GM12878 (cell line): ENCODE results near the gene CD9. TPM values are rescaled to one million over a fixed set of nuclear protein-coding genes. Genes with fewer than 3 reads are reported as not detected.

Experiments used
- ATAC-seq: fragments of 200-7000 bp; cut with Tn5 transposase; 3 replicates; pipeline ENCODE4 v1.9.1; 2020; ENCODE audit warnings: mild to moderate bottlenecking, moderate library complexity
- BruUV-seq: library from RNA; stranded (reverse); fragments of 400-500 nt; replicated peaks from 2 replicates; lab custom pipeline; 2021; lab: Mats Ljungman, UMichigan
- CTCF ChIA-PET: fragments of 300-600 bp; sonication (Branson Sonifier 250); formaldehyde crosslinking; extraction: SDS; loops from one replicate; lab custom pipeline; 2021; ENCODE audit warnings: inconsistent platforms; lab: Yijun Ruan, JAX
- POLR2A ChIA-PET: fragments of 350-600 bp; formaldehyde crosslinking; extraction: SDS; loops from one replicate; lab custom pipeline; 2021; ENCODE audit warnings: inconsistent platforms; lab: Charles Lee
- RAD21 ChIA-PET: fragments of 300-600 bp; sonication (Branson Sonifier 250); formaldehyde crosslinking; loops from one replicate; lab custom pipeline; 2023; ENCODE audit warnings: antibody characterized with exemption; ENCODE audit not compliant: unreplicated experiment; lab: Charles Lee
- SMC1A ChIA-PET: fragments of 300-600 bp; sonication (Branson Sonifier 250); formaldehyde crosslinking; loops from one replicate; lab custom pipeline; 2023; ENCODE audit not compliant: unreplicated experiment, uncharacterized antibody; lab: Charles Lee
- DNase-seq: peaks from one replicate; pipeline ENCODE4 v3.0.0-alpha.2; 2011; ENCODE audit warnings: low read depth, low spot score
- FAIRE-seq: peaks from 3 replicates; lab custom pipeline; 2011; peaks lifted over from hg19 to GRCh38; lab: Jason Lieb, UNC
- H2AFZ ChIP-seq: 2 replicates; pipeline ENCODE4 v1.6.0; 2011; ENCODE audit warnings: low read depth, low read length, control low read depth; ENCODE audit not compliant: control insufficient read depth
- H3K27ac ChIP-seq: 2 replicates; pipeline ENCODE4 v1.5.1; 2011; ENCODE audit warnings: control low read depth; ENCODE audit not compliant: control insufficient read depth, insufficient read depth
- H3K27me3 ChIP-seq, 2 experiments: replicated peaks in 1 of 2; 2 replicates each; pipeline versions ENCODE4 v1.6.0 to v1.6.1; 2011; ENCODE audit warnings: low read length in 1 of 2; ENCODE audit not compliant: control insufficient read depth in 2 of 2, insufficient read depth in 2 of 2
- H3K36me3 ChIP-seq, 2 experiments: 2 replicates each; pipeline ENCODE4 v1.5.1; 2011; ENCODE audit warnings: low read length in 1 of 2; ENCODE audit not compliant: control insufficient read depth in 2 of 2, insufficient read depth in 2 of 2
- H3K4me1 ChIP-seq: 2 replicates; pipeline ENCODE4 v1.6.1; 2011; ENCODE audit warnings: mild to moderate bottlenecking, low read length, moderate library complexity, mixed read lengths; ENCODE audit not compliant: control insufficient read depth, insufficient read depth
- H3K4me2 ChIP-seq: 2 replicates; pipeline ENCODE4 v1.6.0; 2011; ENCODE audit warnings: control low read depth; ENCODE audit not compliant: control insufficient read depth, insufficient read depth
- H3K4me3 ChIP-seq: fragments of 200-600 bp; sonication (generic); 2 replicates; pipeline ENCODE4 v1.5.1; 2016
- H3K79me2 ChIP-seq: 2 replicates; pipeline ENCODE4 v1.6.0; 2011; ENCODE audit warnings: low read length; ENCODE audit not compliant: control insufficient read depth, insufficient read depth
- H3K9ac ChIP-seq: 2 replicates; pipeline ENCODE4 v1.8.0; 2011; ENCODE audit warnings: low read length, control low read depth, mixed read lengths; ENCODE audit not compliant: control insufficient read depth, insufficient read depth
- H3K9me3 ChIP-seq: replicated peaks from 3 replicates; pipeline ENCODE4 v1.5.1; 2011; ENCODE audit warnings: mild to moderate bottlenecking, low read length; ENCODE audit not compliant: control insufficient read depth, insufficient read depth
- H4K20me1 ChIP-seq: 2 replicates; pipeline ENCODE4 v1.6.0; 2011; ENCODE audit not compliant: control insufficient read depth, insufficient read depth
- BCL11A ChIP-seq: IDR thresholded peaks from 2 replicates; pipeline ENCODE4 v1.6.1; 2011; ENCODE audit warnings: low read depth, low read length
- CEBPB ChIP-seq, 2 experiments: fragments of 150-350 bp in 1 of 2; IDR thresholded peaks; 2 replicates each; pipeline ENCODE4 v1.6.1; 2012 to 2014; ENCODE audit warnings: low read depth in 2 of 2, low read length in 2 of 2, borderline replicate concordance in 1 of 2, inconsistent platforms in 1 of 2
- HCFC1 ChIP-seq: fragments of 150-350 bp; IDR thresholded peaks from 2 replicates; pipeline ENCODE4 v1.6.1; 2014; ENCODE audit warnings: low read length
- NR2C2 ChIP-seq: IDR thresholded peaks from 2 replicates; pipeline ENCODE4 v1.6.1; 2011; ENCODE audit warnings: borderline replicate concordance, low read depth; ENCODE audit not compliant: control insufficient read depth, insufficient read length
- WGBS: methylation state at CpG from one replicate; pipeline ENCODE4 v1.1.6; 2016; ENCODE audit warnings: low lambda C conversion rate; ENCODE audit not compliant: insufficient replicate concordance, insufficient coverage; ENCODE audit errors: missing lambda C conversion rate; 5-methylcytosine and 5-hydroxymethylcytosine counted together
- in situ Hi-C: fragments of 300-500 bp; cut with MboI; formaldehyde crosslinking; loops from 9 replicates; pipeline ENCODE4 v1.14.3; 2018; ENCODE audit warnings: mixed read lengths
- intact Hi-C: fragments of 100-400 bp; cut with micrococcal nuclease; formaldehyde crosslinking; loops from one replicate; pipeline ENCODE4 v1.14.2; 2022; ENCODE audit not compliant: unreplicated experiment
- polyA plus RNA-seq, 11 experiments: library from polyadenylated mRNA; depleted of rRNA in 4 of 11; unstranded in 6 of 11; stranded (reverse) in 5 of 11; fragments of >200 nt; fragmentation: Nextera tagmentation in 4 of 11; fragmentation: Illumina TruSeq in 1 of 11; extraction: Ambion mirVana in 4 of 11; extraction: Trizol in 1 of 11; gene quantifications; 1 replicate in 1 of 11; 2 replicates in 10 of 11; pipeline versions ENCODE4 v1.2.1 to v1.2.3, GENCODE V29; 2011 to 2016; ENCODE audit warnings: inconsistent platforms in 2 of 11, missing spikeins in 2 of 11, low read depth in 1 of 11
- total RNA-seq, 4 experiments: library from RNA; depleted of rRNA in 3 of 4; stranded (reverse); fragments of >200 nt in 3 of 4; fragmentation: Illumina TruSeq in 1 of 4; extraction: Trizol in 1 of 4; gene quantifications; 2 replicates each; pipeline versions ENCODE4 v1.2.1 to v1.2.3, GENCODE V29; 2013 to 2021
- TF ChIP-seq, protein P1 (sequence below): IDR thresholded peaks from 2 replicates; pipeline ENCODE4 v1.6.1; 2011; ENCODE audit warnings: borderline replicate concordance, low read depth, mild to moderate bottlenecking, moderate library complexity, low read length; ENCODE audit not compliant: insufficient read depth, poor library complexity, severe bottlenecking
- TF ChIP-seq, protein P2 (sequence below): fragments of 450-650 bp; IDR thresholded peaks from 2 replicates; pipeline ENCODE4 v1.6.1; 2016; ENCODE audit warnings: mild to moderate bottlenecking, moderate library complexity, borderline replicate concordance
- TF ChIP-seq, protein P3 (sequence below): fragments of 450-650 bp; IDR thresholded peaks from 2 replicates; pipeline ENCODE4 v1.6.1; 2017; ENCODE audit warnings: low read depth, mild to moderate bottlenecking, moderate library complexity
- TF ChIP-seq, protein P4 (sequence below): IDR thresholded peaks from 2 replicates; pipeline ENCODE4 v1.6.1; 2012; ENCODE audit warnings: mild to moderate bottlenecking, low read depth, low read length

The CD9 gene
- total and polyA plus RNA-seq, 10 of the 15 experiments (the other 5 are each of a cell fraction or from before 2014, with no cell fraction given) = 4.8 to 29.9 (median 9.7) TPM

DNA sequence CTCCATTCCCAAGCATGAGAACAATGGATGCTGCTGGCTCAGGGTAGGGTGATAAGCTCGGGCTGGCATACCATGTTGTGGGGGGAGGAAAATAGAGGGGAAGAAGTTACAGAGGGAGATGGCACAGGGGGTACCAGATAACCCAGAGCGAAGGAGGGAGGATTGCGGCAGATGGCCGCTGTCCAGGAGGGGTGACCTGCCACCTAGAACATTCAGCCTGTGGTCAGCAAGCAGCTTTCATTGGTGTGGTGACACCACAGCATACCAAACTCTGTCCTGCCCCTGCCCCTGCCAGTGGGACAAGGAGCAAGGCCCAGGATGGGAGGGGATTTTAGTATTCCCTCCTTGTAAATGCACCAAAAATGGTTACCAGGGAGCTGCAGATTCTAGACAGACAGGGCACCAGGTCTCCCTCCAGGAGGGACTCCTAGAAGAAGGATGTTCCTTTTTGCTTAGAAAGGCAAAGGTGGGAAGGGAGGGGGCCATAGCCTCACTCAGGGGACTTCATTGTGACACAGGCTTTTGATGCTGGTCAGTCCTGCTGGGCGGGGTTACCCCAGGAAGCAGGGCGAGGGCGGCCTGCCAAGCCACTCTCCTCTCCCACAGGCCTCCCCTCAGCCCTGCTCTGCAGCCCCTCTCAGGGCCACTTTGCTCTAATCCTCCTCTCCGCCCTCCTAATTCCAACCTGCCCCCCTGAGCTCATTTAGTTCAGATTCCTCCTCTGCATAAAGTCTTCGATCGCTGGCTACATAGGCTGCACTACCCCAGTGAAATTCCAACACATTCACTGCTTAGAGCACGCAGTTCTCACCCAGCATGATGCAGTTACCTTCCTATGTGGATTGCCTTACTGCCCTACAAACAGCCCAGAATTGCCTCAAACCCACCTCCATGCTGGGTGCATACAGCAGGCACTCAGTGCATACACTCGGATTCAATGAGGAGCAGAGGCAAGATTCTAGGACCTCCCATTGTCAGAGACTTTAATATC is 74.3 kb downstream of the CD9 start:
- no peak overlapping the region for H3K9ac ChIP-seq
- POLR2A ChIA-PET = interaction anchor here (0.9 to 5.5 kb wide), 3 partner anchors 21 to 259 kb away, joined by 3 to 43 read pairs (median 4); partner anchors contain the start of gene CD9
- DNase-seq (no peak), FAIRE-seq (no peak), ATAC-seq (no peak)
- SMC1A ChIA-PET = interaction anchor here (0.8 to 5.5 kb wide), 6 partner anchors 8 to 79 kb away, joined by 3 to 47 read pairs (median 4); partner anchors contain the start of gene CD9
- peaks cover 21% of the 10 kb centered on the region for H3K4me1 ChIP-seq
- RAD21 ChIA-PET = interaction anchor here (9.8 kb wide), 1 partner anchor 74 kb away, joined by 304 read pairs; the partner anchor contains the start of gene CD9
- no peak overlapping the region for H3K27ac ChIP-seq
- in situ Hi-C loops (loop anchor here (5.0 kb wide), 1 partner anchor 82 kb away; no protein-coding TSS in a partner anchor), intact Hi-C loops (no loop called here)
- no peaks in the 10 kb centered on the region for H3K36me3 ChIP-seq
- BruUV-seq = no TSS peak
- CTCF ChIA-PET = interaction anchor here (0.6 to 10.1 kb wide), 5 partner anchors 10 to 1499 kb away, joined by 3 to 401 read pairs (median 3); partner anchors contain the start of gene CD9
- H2AFZ ChIP-seq = no peak overlapping the region
- H3K4me3 ChIP-seq = no peak overlapping the region
- 59% methylated on average over 12 of the region's 12 CpGs for WGBS
- no peaks in the 10 kb centered on the region for H3K9me3 ChIP-seq
- H3K4me2 ChIP-seq = no peak overlapping the region
- no peaks in the 10 kb centered on the region for H3K79me2 ChIP-seq
- no peaks in the 10 kb centered on the region for H4K20me1 ChIP-seq
- no peaks in the 10 kb centered on the region for H3K27me3 ChIP-seq
- TF ChIP-seq HCFC1 (no peak), CEBPB (IDR thresholded peaks at IDR 0.05; ENCODE audit: borderline replicate concordance in 1 of 2, low read depth in 2 of 2, low read length in 2 of 2) (no peak), NR2C2 (no peak), BCL11A (no peak)
- TF ChIP-seq, protein P1, sequence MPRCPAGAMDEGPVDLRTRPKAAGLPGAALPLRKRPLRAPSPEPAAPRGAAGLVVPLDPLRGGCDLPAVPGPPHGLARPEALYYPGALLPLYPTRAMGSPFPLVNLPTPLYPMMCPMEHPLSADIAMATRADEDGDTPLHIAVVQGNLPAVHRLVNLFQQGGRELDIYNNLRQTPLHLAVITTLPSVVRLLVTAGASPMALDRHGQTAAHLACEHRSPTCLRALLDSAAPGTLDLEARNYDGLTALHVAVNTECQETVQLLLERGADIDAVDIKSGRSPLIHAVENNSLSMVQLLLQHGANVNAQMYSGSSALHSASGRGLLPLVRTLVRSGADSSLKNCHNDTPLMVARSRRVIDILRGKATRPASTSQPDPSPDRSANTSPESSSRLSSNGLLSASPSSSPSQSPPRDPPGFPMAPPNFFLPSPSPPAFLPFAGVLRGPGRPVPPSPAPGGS = no peak
- TF ChIP-seq, protein P2, sequence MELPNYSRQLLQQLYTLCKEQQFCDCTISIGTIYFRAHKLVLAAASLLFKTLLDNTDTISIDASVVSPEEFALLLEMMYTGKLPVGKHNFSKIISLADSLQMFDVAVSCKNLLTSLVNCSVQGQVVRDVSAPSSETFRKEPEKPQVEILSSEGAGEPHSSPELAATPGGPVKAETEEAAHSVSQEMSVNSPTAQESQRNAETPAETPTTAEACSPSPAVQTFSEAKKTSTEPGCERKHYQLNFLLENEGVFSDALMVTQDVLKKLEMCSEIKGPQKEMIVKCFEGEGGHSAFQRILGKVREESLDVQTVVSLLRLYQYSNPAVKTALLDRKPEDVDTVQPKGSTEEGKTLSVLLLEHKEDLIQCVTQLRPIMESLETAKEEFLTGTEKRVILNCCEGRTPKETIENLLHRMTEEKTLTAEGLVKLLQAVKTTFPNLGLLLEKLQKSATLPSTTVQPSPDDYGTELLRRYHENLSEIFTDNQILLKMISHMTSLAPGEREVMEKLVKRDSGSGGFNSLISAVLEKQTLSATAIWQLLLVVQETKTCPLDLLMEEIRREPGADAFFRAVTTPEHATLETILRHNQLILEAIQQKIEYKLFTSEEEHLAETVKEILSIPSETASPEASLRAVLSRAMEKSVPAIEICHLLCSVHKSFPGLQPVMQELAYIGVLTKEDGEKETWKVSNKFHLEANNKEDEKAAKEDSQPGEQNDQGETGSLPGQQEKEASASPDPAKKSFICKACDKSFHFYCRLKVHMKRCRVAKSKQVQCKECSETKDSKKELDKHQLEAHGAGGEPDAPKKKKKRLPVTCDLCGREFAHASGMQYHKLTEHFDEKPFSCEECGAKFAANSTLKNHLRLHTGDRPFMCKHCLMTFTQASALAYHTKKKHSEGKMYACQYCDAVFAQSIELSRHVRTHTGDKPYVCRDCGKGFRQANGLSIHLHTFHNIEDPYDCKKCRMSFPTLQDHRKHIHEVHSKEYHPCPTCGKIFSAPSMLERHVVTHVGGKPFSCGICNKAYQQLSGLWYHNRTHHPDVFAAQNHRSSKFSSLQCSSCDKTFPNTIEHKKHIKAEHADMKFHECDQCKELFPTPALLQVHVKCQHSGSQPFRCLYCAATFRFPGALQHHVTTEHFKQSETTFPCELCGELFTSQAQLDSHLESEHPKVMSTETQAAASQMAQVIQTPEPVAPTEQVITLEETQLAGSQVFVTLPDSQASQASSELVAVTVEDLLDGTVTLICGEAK = no peak
- TF ChIP-seq, protein P3, sequence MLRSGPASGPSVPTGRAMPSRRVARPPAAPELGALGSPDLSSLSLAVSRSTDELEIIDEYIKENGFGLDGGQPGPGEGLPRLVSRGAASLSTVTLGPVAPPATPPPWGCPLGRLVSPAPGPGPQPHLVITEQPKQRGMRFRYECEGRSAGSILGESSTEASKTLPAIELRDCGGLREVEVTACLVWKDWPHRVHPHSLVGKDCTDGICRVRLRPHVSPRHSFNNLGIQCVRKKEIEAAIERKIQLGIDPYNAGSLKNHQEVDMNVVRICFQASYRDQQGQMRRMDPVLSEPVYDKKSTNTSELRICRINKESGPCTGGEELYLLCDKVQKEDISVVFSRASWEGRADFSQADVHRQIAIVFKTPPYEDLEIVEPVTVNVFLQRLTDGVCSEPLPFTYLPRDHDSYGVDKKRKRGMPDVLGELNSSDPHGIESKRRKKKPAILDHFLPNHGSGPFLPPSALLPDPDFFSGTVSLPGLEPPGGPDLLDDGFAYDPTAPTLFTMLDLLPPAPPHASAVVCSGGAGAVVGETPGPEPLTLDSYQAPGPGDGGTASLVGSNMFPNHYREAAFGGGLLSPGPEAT = no peak
- TF ChIP-seq, protein P4, sequence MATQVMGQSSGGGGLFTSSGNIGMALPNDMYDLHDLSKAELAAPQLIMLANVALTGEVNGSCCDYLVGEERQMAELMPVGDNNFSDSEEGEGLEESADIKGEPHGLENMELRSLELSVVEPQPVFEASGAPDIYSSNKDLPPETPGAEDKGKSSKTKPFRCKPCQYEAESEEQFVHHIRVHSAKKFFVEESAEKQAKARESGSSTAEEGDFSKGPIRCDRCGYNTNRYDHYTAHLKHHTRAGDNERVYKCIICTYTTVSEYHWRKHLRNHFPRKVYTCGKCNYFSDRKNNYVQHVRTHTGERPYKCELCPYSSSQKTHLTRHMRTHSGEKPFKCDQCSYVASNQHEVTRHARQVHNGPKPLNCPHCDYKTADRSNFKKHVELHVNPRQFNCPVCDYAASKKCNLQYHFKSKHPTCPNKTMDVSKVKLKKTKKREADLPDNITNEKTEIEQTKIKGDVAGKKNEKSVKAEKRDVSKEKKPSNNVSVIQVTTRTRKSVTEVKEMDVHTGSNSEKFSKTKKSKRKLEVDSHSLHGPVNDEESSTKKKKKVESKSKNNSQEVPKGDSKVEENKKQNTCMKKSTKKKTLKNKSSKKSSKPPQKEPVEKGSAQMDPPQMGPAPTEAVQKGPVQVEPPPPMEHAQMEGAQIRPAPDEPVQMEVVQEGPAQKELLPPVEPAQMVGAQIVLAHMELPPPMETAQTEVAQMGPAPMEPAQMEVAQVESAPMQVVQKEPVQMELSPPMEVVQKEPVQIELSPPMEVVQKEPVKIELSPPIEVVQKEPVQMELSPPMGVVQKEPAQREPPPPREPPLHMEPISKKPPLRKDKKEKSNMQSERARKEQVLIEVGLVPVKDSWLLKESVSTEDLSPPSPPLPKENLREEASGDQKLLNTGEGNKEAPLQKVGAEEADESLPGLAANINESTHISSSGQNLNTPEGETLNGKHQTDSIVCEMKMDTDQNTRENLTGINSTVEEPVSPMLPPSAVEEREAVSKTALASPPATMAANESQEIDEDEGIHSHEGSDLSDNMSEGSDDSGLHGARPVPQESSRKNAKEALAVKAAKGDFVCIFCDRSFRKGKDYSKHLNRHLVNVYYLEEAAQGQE = no peak
